IMR-90 (cell line): ENCODE data around the gene PIK3CA. TPM values are rescaled to one million over a fixed set of nuclear protein-coding genes. Genes with fewer than 3 reads are reported as not detected.

Source experiments
- ATAC-seq: fragments of 200-7000 bp; cut with Tn5 transposase; 2 replicates; pipeline ENCODE4 v1.9.1; 2020; ENCODE audit warnings: low read depth, mild to moderate bottlenecking, moderate library complexity
- BruUV-seq: library from RNA; stranded (reverse); fragments of 400-500 nt; replicated peaks from 2 replicates; lab custom pipeline; 2021; lab: Mats Ljungman, UMichigan
- CTCF ChIA-PET: fragments of 300-600 bp; formaldehyde crosslinking; extraction: SDS; loops from one replicate; lab custom pipeline; 2021; ENCODE audit warnings: antibody characterized with exemption; lab: Yijun Ruan, JAX
- POLR2A ChIA-PET: fragments of 300-600 bp; sonication (Branson Sonifier 250); formaldehyde crosslinking; loops from one replicate; lab custom pipeline; 2022; ENCODE audit warnings: antibody characterized with exemption; ENCODE audit not compliant: unreplicated experiment; lab: Charles Lee
- DNase-seq: peaks from one replicate; pipeline ENCODE4 v3.0.0; 2013
- H2AFZ ChIP-seq: replicated peaks from 2 replicates; pipeline ENCODE3; 2013; ENCODE audit warnings: low read length, mild to moderate bottlenecking; ENCODE audit not compliant: poor library complexity
- H2AK5ac ChIP-seq: 2 replicates; pipeline ENCODE4 v1.6.1; 2013; ENCODE audit warnings: low read depth, low read length, inconsistent platforms
- H2AK9ac ChIP-seq: replicated peaks from 2 replicates; pipeline ENCODE3; 2013; ENCODE audit warnings: mild to moderate bottlenecking, low read depth, low read length, moderate library complexity; ENCODE audit not compliant: poor library complexity
- H2BK120ac ChIP-seq: 2 replicates; pipeline ENCODE4 v1.6.1; 2013; ENCODE audit warnings: low read depth, low read length, inconsistent platforms
- H2BK15ac ChIP-seq: 3 replicates; pipeline ENCODE4 v1.6.1; 2013; ENCODE audit warnings: low read depth, low read length, inconsistent platforms
- H2BK20ac ChIP-seq: 2 replicates; pipeline ENCODE4 v1.6.1; 2013; ENCODE audit warnings: low read depth, mild to moderate bottlenecking, inconsistent platforms, low read length, moderate library complexity
- H2BK5ac ChIP-seq: 2 replicates; pipeline ENCODE4 v1.6.1; 2013; ENCODE audit warnings: mild to moderate bottlenecking, low read depth, low read length, inconsistent platforms; ENCODE audit not compliant: poor library complexity, severe bottlenecking
- H3K14ac ChIP-seq: replicated peaks from 2 replicates; pipeline ENCODE4 v1.6.1; 2013; ENCODE audit warnings: low read depth, low read length, inconsistent platforms
- H3K18ac ChIP-seq: 2 replicates; pipeline ENCODE4 v1.6.1; 2013; ENCODE audit warnings: low read depth, low read length, control low read depth
- H3K23ac ChIP-seq: 2 replicates; pipeline ENCODE4 v1.6.1; 2013; ENCODE audit warnings: low read depth, low read length, inconsistent platforms
- H3K27ac ChIP-seq: 2 replicates; pipeline ENCODE4 v1.5.1; 2013; ENCODE audit warnings: mild to moderate bottlenecking, control low read depth, low read length; ENCODE audit not compliant: insufficient read depth
- H3K27me3 ChIP-seq: 2 replicates; pipeline ENCODE4 v1.6.1; 2013; ENCODE audit warnings: low read length; ENCODE audit not compliant: control insufficient read depth, insufficient read depth
- H3K36me3 ChIP-seq: 2 replicates; pipeline ENCODE4 v1.6.1; 2013; ENCODE audit warnings: low read length, mixed read lengths; ENCODE audit not compliant: control insufficient read depth, insufficient read depth
- H3K4ac ChIP-seq: 2 replicates; pipeline ENCODE4 v1.6.1; 2013; ENCODE audit warnings: low read depth, low read length, inconsistent platforms
- H3K4me1 ChIP-seq: 2 replicates; pipeline ENCODE4 v1.6.1; 2013; ENCODE audit warnings: low read length, mixed read lengths; ENCODE audit not compliant: control insufficient read depth, insufficient read depth
- H3K4me2 ChIP-seq: 2 replicates; pipeline ENCODE4 v1.6.1; 2013; ENCODE audit warnings: low read depth, mild to moderate bottlenecking, control low read depth, low read length, moderate library complexity
- H3K4me3 ChIP-seq: 2 replicates; pipeline ENCODE4 v1.5.1; 2013; ENCODE audit warnings: low read depth, mild to moderate bottlenecking, control low read depth, low read length, moderate library complexity; ENCODE audit not compliant: insufficient read depth
- H3K56ac ChIP-seq: 2 replicates; pipeline ENCODE4 v1.6.1; 2013; ENCODE audit warnings: low read length, inconsistent platforms; ENCODE audit not compliant: insufficient read depth; ENCODE audit errors: extremely low read depth
- H3K79me1 ChIP-seq, 2 experiments: 2 replicates each; pipeline ENCODE4 v1.6.1; 2013; ENCODE audit warnings: low read length in 2 of 2, inconsistent platforms in 1 of 2, low read depth in 1 of 2
- H3K9ac ChIP-seq: 2 replicates; pipeline ENCODE4 v1.6.1; 2013; ENCODE audit warnings: low read depth, low read length, control low read depth
- H3K9me1 ChIP-seq: 2 replicates; pipeline ENCODE4 v1.6.1; 2013; ENCODE audit warnings: low read length, inconsistent platforms; ENCODE audit not compliant: insufficient read depth
- H3K9me3 ChIP-seq: 2 replicates; pipeline ENCODE4 v1.6.1; 2013; ENCODE audit warnings: low read length; ENCODE audit not compliant: control insufficient read depth, insufficient read depth
- H4K20me1 ChIP-seq: 2 replicates; pipeline ENCODE4 v1.6.1; 2013; ENCODE audit warnings: low read length, inconsistent platforms; ENCODE audit not compliant: insufficient read depth
- H4K5ac ChIP-seq: 2 replicates; pipeline ENCODE4 v1.6.1; 2013; ENCODE audit warnings: mild to moderate bottlenecking, low read depth, low read length, control low read depth
- H4K8ac ChIP-seq, 2 experiments: 2 replicates each; pipeline ENCODE4 v1.6.1; 2013; ENCODE audit warnings: low read depth in 2 of 2, low read length in 2 of 2, control low read depth in 1 of 2, inconsistent platforms in 1 of 2
- H4K91ac ChIP-seq: 2 replicates; pipeline ENCODE4 v1.6.1; 2013; ENCODE audit warnings: low read depth, low read length, inconsistent platforms; ENCODE audit not compliant: insufficient read depth
- BHLHE40 ChIP-seq: fragments of 150-350 bp; IDR thresholded peaks from 2 replicates; pipeline ENCODE4 v1.6.1; 2016; ENCODE audit warnings: mild to moderate bottlenecking, low read depth, low read length
- CHD1 ChIP-seq: IDR thresholded peaks from 2 replicates; pipeline ENCODE4 v1.6.1; 2012; ENCODE audit warnings: low read depth, low read length, improper control_type of control experiment
- NFE2L2 ChIP-seq: fragments of 150-350 bp; IDR thresholded peaks from 2 replicates; pipeline ENCODE4 v1.6.1; 2016; ENCODE audit warnings: low read depth, mild to moderate bottlenecking, low read length
- POLR2A ChIP-seq: IDR thresholded peaks from 2 replicates; pipeline ENCODE4 v1.6.1; 2012; ENCODE audit warnings: mild to moderate bottlenecking, low read depth, low read length
- RAD21 ChIP-seq: IDR thresholded peaks from 2 replicates; pipeline ENCODE4 v1.6.1; 2012; ENCODE audit warnings: low read length, improper control_type of control experiment
- RCOR1 ChIP-seq: IDR thresholded peaks from 2 replicates; pipeline ENCODE4 v1.6.1; 2012; ENCODE audit warnings: mild to moderate bottlenecking, low read length, improper control_type of control experiment; ENCODE audit not compliant: insufficient replicate concordance
- RFX5 ChIP-seq: IDR thresholded peaks from 2 replicates; pipeline ENCODE4 v1.8.0; 2012; ENCODE audit warnings: low read depth, mild to moderate bottlenecking, low read length, moderate library complexity
- WGBS, 2 experiments: methylation state at CpG; one replicate each; pipeline versions ENCODE4 v1.1.5 to v1.1.7; 2013; ENCODE audit warnings: missing lambda C conversion rate in 2 of 2; ENCODE audit not compliant: insufficient read length in 1 of 2; ENCODE audit errors: extremely low coverage in 2 of 2; 5-methylcytosine and 5-hydroxymethylcytosine counted together
- dilution Hi-C: fragments of 300-500 bp; cut with HindIII; formaldehyde crosslinking; loops from one replicate; pipeline ENCODE4 v1.14.3; 2018; ENCODE audit warnings: low sequenced_read_pairs; ENCODE audit not compliant: unreplicated experiment
- in situ Hi-C: fragments of 300-500 bp; cut with MboI; formaldehyde crosslinking; loops from 3 replicates; pipeline ENCODE4 v1.14.3; 2019; ENCODE audit warnings: low sequenced_read_pairs, inconsistent platforms, mixed read lengths
- intact Hi-C: fragments of 100-400 bp; cut with micrococcal nuclease; formaldehyde crosslinking; loops from 2 replicates; pipeline ENCODE4 v1.10.0; 2022
- polyA plus RNA-seq, 3 experiments: library from polyadenylated mRNA; depleted of rRNA; stranded (reverse); fragments of >200 nt; gene quantifications; 2 replicates each; pipeline ENCODE4 v1.2.3, GENCODE V29; 2012; ENCODE audit warnings: low replicate concordance in 1 of 3
- total RNA-seq: library from RNA; depleted of rRNA; stranded (reverse); fragments of >200 nt; gene quantifications from 2 replicates; pipeline ENCODE4 v1.2.3, GENCODE V29; 2012
- TF ChIP-seq, protein P1 (sequence below): conservative IDR thresholded peaks from 2 replicates; pipeline ENCODE4 v1.5.1; 2012; ENCODE audit warnings: mild to moderate bottlenecking, low read depth, low read length, improper control_type of control experiment

Gene PIK3CA
- total and polyA plus RNA-seq, 2 of the 4 experiments (the other 2 are of a cell fraction), result 5.7 to 22.4 TPM

DNA sequence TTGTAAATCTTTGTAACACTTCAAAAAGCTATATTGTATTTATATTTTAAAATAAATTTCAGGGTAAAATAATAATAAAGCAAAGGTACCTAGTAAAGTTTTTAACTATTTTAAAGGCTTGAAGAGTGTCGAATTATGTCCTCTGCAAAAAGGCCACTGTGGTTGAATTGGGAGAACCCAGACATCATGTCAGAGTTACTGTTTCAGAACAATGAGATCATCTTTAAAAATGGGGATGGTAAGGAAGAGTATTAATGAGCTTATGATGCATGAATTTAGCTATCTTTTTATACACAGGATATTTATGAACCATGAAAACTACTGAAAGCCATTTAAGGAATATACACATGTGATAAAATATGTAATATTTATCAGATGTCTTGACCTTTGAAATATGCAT, 76.4 kb downstream of the PIK3CA start:
- Histone ChIP-seq H3K9me3 (no peaks in the 10 kb centered on the region), H3K4ac (no peak overlapping the region), H3K9ac (no peak overlapping the region), H2BK5ac (no peak overlapping the region), H3K9me1 (no peaks in the 10 kb centered on the region), H2BK20ac (no peak overlapping the region), H3K4me1 (no peaks in the 10 kb centered on the region), H3K27ac (no peak overlapping the region), H4K20me1 (no peaks in the 10 kb centered on the region), H3K79me1 (no peaks in the 10 kb centered on the region), H2AK5ac (no peak overlapping the region), H2BK15ac (no peak overlapping the region), H4K8ac (no peak overlapping the region), H3K36me3 (peaks cover 10% of the 10 kb centered on the region), H4K5ac (no peak overlapping the region), H3K56ac (no peak overlapping the region), H3K23ac (no peak overlapping the region), H3K4me3 (no peak overlapping the region), H2BK120ac (no peak overlapping the region), H3K18ac (no peak overlapping the region), H4K91ac (no peak overlapping the region), H3K4me2 (no peak overlapping the region), H3K14ac (no peak overlapping the region), H2AFZ (no peak overlapping the region), H2AK9ac (no peak overlapping the region), H3K27me3 (no peaks in the 10 kb centered on the region)
- in situ Hi-C loops (no loop called here), dilution Hi-C loops (no loop called here), intact Hi-C loops (no loop called here)
- ChIA-PET POLR2A (interaction anchor here (0.6 kb wide), 1 partner anchor 160 kb away, joined by 3 read pairs; no protein-coding TSS in a partner anchor), CTCF (no interaction called here)
- no TSS peak for BruUV-seq
- WGBS, 2 experiments, result 100% methylated on average over 1 of the region's 1 CpG; no CpG with 5 or more reads in 1 of the 2 experiments
- TF ChIP-seq RFX5, result no peak
- no peak for TF ChIP-seq RCOR1
- no peak for TF ChIP-seq NFE2L2
- TF ChIP-seq POLR2A, result no peak
- no peak for TF ChIP-seq BHLHE40
- TF ChIP-seq, protein P1, sequence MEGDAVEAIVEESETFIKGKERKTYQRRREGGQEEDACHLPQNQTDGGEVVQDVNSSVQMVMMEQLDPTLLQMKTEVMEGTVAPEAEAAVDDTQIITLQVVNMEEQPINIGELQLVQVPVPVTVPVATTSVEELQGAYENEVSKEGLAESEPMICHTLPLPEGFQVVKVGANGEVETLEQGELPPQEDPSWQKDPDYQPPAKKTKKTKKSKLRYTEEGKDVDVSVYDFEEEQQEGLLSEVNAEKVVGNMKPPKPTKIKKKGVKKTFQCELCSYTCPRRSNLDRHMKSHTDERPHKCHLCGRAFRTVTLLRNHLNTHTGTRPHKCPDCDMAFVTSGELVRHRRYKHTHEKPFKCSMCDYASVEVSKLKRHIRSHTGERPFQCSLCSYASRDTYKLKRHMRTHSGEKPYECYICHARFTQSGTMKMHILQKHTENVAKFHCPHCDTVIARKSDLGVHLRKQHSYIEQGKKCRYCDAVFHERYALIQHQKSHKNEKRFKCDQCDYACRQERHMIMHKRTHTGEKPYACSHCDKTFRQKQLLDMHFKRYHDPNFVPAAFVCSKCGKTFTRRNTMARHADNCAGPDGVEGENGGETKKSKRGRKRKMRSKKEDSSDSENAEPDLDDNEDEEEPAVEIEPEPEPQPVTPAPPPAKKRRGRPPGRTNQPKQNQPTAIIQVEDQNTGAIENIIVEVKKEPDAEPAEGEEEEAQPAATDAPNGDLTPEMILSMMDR, result no peak
- no peak for TF ChIP-seq CHD1
- no peak for TF ChIP-seq RAD21
- no peak for DNase-seq
- no peak for ATAC-seq
